Urothelium cell line (cell line): Measurements from ENCODE around the gene NELL1.
"Not testable (repeated sequence)": the region's sequence is repeated elsewhere in the genome, so short reads cannot be mapped to it uniquely, and the experiment has no call there.

ENCODE experiments used
- DNase-seq: peaks from one replicate; pipeline ENCODE4 v3.0.0; 2011; ENCODE audit warnings: low spot score, mixed read lengths
- FAIRE-seq: peaks from 2 replicates; lab custom pipeline; 2011; peaks lifted over from hg19 to GRCh38; lab: Jason Lieb, UNC

The NELL1 gene

GRCh38 chr11:21072558-21072957 is 403.2 kb downstream of the NELL1 start:
- FAIRE-seq (no peak), DNase-seq (no peak)

DNA sequence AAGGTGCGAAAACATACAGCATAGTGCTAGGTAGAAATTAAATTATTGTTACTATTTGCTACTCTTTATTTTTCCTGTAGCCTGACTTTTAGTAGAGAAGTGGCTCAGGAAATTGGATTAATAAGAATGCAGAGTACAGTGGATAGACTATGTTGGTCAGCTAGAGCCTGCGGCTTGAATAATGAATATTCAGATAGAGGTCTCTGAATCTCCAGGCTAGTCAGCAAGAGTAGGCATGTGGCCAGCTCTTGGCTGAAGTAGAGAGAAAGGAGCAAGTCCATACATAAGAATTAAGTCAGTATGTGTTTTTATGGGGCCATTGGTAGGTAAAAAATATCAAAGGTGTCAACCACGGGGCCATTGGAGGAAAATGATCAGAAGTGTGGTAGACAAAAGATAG is 413.5 kb downstream of the NELL1 start:
- FAIRE-seq (no peak), DNase-seq (no peak)

- DNase-seq (no peak), FAIRE-seq (no peak)
Measured at GRCh38 chr11:21088930-21089329, 419.5 kb downstream of the NELL1 start.

DNA sequence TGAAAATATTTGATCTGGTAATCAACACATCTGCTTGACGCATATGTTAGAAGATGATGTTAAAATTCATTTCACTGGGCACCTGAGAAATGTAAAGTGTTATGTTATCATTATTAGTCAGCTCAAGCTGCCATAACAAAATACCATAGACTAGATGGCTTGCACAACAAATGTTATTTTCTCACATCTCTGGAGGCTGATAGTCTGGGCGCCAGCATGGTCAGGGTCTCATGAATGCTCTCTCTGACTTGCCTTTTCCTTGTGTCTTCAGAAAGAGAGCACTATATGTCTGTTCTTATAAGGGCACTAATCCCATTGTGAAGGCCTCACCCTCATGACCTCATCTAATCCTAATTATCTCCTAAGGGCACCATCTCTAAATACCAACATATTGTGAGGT is 435.3 kb downstream of the NELL1 start:
- no peak for DNase-seq
- no peak for FAIRE-seq

DNA sequence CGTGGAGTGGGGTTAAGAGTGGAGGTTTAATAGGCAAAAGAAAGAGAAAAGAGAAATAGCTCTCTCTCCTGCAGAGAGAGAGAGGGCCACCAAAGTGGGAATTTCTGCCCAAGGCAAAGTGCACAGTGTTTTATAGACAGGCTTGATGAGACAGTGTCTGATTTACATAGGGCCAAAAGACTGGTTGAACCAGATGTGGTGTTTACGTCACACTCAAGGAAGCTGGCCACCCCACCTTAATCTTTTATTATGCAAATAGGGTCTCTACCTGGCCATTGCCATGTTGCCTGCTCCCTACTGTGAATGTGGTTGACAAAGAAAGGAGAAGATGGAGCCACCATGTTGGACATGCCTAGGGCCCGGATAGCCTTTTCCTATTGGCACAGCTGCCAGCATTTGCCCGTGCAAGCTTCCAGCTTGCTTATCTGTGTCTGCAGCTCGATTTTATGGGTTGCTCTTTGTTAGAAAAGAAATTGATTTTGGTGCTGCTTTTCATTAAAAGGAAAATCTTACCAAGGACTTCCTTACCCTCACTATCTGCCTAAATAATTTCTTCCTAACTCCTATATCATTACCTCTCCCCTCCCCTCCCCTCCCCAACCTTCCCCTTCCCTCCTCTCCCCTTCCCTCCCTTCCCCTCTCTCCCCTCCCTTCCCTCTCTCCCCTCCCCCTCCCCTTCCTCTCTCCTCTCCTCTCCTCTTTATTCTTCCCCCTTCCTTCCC is 436.0 kb downstream of the NELL1 start:
- no peak for FAIRE-seq
- DNase-seq, result no peak

DNA sequence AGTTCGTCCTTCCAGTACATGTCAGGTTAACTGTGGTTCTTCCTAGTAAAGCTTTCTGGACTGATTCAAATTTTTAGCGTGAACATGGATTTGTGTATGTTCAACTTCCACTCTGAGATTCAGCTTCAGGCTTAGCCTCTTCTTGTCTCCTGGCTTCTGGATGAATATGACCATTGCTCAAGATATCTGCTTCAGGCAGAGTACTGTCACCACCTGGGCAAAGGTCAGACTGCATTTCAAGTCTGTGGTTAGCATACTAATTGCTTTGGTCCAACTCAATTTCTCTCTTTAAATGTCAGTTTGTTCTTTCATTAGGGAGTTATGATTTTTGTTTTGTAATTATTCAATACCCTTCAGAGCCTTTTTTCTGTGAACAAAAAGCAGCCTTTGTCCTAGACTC is 440.0 kb downstream of the NELL1 start:
- no peak for FAIRE-seq
- DNase-seq, result no peak

GRCh38 chr11:21110415-21110814 is 441.0 kb downstream of the NELL1 start:
- FAIRE-seq (no peak), DNase-seq (no peak)

GRCh38 chr11:21113876-21114275 is 444.5 kb downstream of the NELL1 start:
- FAIRE-seq, result no peak
- no peak for DNase-seq

DNA sequence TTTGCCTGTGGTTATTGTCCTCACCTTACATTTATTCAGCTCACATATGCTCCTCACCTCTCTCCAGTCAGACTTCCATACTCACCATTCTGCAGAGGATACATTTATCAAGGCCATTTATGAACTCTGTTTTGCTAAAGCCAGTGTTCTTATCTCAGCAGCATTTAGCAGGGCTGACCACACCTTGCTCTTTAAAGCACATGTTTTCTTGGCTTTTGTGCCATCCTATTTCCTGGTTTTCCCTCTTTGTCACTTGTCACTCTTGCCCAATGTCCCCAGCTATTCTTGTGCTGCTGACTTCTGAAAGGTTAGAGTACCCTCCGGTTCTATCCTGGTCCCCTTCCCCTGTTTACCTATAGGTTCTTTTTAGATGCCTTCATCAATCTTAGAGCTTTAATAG is 446.6 kb downstream of the NELL1 start:
- DNase-seq (no peak), FAIRE-seq (no peak)

DNA sequence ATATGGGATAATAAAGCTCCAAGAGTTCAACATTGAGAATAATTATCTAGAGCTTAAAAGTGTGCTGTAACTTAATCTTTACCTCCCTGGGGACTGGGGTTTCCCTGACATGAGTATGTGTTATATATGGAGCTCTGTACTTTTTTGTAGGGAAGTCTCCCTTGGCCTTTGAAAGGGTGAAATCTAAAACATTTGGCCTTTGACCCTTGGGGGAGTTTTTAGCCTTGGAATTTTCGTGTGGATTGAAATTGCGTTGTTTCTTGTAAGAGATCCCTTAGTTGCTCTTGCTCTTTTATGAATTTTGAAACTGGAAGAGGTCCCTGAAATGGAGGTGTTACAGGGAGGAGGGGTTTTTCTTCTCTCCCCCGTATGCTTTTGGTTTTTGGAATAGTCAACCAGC is 450.0 kb downstream of the NELL1 start:
- FAIRE-seq, result no peak

GRCh38 chr11:21121991-21122390 is 452.6 kb downstream of the NELL1 start:
- DNase-seq (no peak), FAIRE-seq (no peak)

More for the DNA sequence above, 450.0 kb downstream of the NELL1 start:
- DNase-seq, result no peak

GRCh38 chr11:21122523-21122922 is 453.1 kb downstream of the NELL1 start:
- DNase-seq (no peak), FAIRE-seq (no peak)

GRCh38 chr11:21132146-21132720 is 462.8 kb downstream of the NELL1 start:
- FAIRE-seq (no peak), DNase-seq (no peak)

DNA sequence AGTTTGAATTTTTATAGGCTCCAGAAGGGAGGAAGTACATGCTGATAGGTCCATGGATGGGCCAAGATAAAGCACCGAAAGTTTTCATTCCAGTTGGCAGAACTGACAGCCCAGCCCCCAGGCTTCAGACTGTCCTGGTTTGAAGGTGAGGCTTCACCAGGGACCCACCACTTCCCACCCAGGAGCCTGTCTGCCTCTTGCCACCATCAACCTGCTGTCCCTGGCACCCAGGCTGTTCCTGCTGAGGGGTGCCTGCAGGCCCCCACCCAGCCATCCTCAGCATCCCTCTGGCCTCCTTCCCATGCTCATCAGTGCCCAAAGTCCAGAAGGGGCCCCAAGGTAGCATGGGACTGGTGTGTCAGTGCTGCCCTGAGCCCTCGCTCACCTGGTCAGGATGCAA is 463.9 kb downstream of the NELL1 start:
- DNase-seq (no peak), FAIRE-seq (no peak)

DNA sequence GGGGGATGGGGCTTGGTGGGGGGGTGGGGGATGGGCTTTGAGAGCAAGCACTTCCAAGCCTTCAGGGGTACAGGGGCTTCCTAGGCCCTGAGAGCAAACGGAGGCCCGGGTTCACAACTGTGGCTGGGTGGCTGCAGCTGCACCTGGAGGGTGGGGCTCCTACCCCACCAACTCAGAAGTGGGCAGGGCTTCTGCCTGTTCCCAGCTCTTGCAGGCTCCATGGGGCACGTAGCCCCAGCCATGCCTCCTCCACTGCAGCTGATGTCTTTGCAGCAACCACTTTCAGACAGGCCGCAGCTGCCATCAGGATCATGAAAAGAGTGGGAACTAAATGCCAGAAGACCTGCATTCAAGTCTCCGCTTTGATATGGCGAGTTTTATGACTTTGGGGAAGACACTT is 464.3 kb downstream of the NELL1 start:
- DNase-seq (no peak), FAIRE-seq (no peak)

GRCh38 chr11:21137803-21138202 is 468.4 kb downstream of the NELL1 start:
- DNase-seq (no peak), FAIRE-seq (no peak)

DNA sequence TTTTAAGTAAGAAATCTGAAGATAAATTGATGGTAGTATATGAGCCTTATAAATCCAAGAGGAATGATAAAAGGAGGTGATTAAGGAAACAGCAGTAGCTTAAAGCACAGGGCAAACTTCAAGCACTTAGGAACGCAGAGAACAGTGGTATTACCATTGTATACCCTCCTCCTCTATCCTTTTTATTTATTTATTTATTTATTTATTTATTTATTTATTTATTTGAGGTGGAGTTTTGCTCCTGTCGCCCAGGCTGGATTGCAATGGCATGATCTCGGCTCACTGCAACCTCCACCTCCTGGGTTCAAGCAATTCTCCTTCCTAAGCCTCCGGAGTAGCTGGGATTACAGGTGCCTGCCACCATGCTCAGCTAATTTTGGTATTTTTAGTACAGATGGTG is 472.2 kb downstream of the NELL1 start:
- not testable (repeated sequence) for FAIRE-seq

DNA sequence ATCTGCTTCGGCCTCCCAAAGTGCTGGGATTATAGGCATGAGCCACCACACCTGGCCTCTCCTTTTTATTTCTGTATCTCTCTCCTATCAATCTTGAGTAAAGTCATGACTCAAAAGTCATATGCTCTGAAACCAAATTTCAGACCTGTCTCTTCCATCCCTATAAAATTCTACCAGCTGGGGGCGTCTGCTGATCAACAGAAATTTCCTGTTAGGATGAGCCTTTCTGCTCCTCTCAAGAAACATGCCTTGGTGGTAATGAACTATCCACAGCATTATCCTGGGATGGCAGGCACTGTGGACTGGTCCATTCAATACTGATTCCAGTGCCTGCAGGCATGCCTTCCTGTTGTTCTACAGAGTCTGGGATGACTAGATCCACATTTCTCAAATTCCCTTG is 472.6 kb downstream of the NELL1 start:
- FAIRE-seq (no peak), DNase-seq (no peak)

More for the DNA sequence above, 472.2 kb downstream of the NELL1 start:
- DNase-seq, result not testable (repeated sequence)

- FAIRE-seq (no peak), DNase-seq (no peak)
Measured at GRCh38 chr11:21144531-21144930, 475.1 kb downstream of the NELL1 start.

GRCh38 chr11:21148376-21148775 is 479.0 kb downstream of the NELL1 start:
- DNase-seq, result no peak
- no peak for FAIRE-seq

GRCh38 chr11:21160140-21160539 is 490.8 kb downstream of the NELL1 start:
- FAIRE-seq, result no peak
- no peak for DNase-seq

GRCh38 chr11:21169639-21170038 is 500.3 kb downstream of the NELL1 start:
- no peak for FAIRE-seq
- DNase-seq, result no peak

DNA sequence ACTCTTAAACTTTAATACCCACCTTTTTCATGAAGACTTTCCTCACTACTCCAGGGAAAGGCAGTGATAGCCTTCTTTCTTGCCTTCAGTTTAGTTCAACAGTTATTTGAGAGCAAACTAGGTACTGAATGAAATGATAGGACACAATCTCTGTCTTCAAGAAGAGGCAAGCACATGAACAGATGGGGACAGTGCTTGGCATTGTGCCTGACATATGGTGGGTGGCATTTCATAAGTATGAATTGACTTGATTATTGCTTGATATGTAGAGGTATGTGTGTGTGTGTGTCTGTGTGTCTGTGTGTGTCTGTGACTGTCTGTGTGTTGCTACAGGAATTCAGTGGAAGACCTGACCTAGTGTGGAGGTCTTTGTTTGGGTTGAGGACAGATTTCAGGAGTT is 504.1 kb downstream of the NELL1 start:
- DNase-seq, result no peak

More for the DNA sequence above, 504.1 kb downstream of the NELL1 start:
- FAIRE-seq, result no peak
